ENCODE results near the gene KCNK5.

KCNK5 gene

DNA sequence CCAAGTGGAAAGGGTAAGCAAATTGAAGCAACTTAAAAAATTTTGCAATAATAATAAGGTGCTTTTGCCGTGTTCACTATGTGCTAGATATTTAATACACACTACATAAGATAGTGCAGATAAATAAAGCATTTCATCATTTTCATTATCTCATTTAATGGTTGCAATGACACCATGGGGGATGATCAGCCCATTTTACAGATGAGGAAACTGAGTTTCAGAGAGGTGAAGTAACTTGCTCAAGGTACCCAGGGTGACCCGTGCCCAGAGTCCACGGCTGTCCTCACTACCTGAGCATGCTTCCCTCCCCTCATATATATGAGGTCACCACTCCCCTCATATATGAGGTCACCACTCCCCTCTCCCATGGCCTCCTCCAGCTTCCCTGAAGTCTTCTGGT lies 7.5 kb upstream of the KCNK5 start:
- TF ChIP-seq POLR2AphosphoS5 (IDR thresholded peaks at IDR 0.05; ENCODE audit: low read depth, low read length), result no peak

DNA sequence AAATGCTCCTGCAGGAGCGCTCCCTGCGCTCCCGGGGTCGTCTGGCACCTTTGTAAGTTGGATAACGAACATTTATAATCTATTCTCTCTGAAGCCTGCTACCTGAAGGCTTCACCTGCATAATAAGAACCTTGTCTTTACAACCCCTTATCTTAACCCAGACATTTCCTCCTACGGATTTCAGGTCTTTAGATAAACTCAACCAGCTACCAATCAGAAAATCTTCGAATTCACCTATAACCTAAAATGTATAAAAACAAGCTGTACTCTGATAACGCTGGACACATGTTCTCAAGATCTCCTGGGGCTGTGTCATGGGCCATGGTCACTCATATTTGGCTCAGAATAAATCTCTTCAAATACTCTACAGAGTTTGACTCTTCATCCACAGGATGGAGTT lies 4.1 kb upstream of the KCNK5 start:
- TF ChIP-seq, protein P1, sequence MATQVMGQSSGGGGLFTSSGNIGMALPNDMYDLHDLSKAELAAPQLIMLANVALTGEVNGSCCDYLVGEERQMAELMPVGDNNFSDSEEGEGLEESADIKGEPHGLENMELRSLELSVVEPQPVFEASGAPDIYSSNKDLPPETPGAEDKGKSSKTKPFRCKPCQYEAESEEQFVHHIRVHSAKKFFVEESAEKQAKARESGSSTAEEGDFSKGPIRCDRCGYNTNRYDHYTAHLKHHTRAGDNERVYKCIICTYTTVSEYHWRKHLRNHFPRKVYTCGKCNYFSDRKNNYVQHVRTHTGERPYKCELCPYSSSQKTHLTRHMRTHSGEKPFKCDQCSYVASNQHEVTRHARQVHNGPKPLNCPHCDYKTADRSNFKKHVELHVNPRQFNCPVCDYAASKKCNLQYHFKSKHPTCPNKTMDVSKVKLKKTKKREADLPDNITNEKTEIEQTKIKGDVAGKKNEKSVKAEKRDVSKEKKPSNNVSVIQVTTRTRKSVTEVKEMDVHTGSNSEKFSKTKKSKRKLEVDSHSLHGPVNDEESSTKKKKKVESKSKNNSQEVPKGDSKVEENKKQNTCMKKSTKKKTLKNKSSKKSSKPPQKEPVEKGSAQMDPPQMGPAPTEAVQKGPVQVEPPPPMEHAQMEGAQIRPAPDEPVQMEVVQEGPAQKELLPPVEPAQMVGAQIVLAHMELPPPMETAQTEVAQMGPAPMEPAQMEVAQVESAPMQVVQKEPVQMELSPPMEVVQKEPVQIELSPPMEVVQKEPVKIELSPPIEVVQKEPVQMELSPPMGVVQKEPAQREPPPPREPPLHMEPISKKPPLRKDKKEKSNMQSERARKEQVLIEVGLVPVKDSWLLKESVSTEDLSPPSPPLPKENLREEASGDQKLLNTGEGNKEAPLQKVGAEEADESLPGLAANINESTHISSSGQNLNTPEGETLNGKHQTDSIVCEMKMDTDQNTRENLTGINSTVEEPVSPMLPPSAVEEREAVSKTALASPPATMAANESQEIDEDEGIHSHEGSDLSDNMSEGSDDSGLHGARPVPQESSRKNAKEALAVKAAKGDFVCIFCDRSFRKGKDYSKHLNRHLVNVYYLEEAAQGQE (IDR thresholded peaks at IDR 0.05; ENCODE audit: insufficient read depth in 1 of 2, low read depth in 2 of 2, low read length in 2 of 2), result no peak
- TF ChIP-seq SIN3A (IDR thresholded peaks at IDR 0.05; ENCODE audit: borderline replicate concordance, insufficient read depth, low read length), result no peak
- no peak for TF ChIP-seq FOXP2 (optimal IDR thresholded peaks at IDR 0.05; ENCODE audit: borderline replicate concordance, extremely low read depth, extremely low read length, insufficient read depth)
- no peak for TF ChIP-seq TAF1 (IDR thresholded peaks at IDR 0.05; ENCODE audit: borderline replicate concordance, insufficient read depth, low read length)
- TF ChIP-seq POLR2AphosphoS5 (IDR thresholded peaks at IDR 0.05; ENCODE audit: low read depth, low read length), result no peak

DNA sequence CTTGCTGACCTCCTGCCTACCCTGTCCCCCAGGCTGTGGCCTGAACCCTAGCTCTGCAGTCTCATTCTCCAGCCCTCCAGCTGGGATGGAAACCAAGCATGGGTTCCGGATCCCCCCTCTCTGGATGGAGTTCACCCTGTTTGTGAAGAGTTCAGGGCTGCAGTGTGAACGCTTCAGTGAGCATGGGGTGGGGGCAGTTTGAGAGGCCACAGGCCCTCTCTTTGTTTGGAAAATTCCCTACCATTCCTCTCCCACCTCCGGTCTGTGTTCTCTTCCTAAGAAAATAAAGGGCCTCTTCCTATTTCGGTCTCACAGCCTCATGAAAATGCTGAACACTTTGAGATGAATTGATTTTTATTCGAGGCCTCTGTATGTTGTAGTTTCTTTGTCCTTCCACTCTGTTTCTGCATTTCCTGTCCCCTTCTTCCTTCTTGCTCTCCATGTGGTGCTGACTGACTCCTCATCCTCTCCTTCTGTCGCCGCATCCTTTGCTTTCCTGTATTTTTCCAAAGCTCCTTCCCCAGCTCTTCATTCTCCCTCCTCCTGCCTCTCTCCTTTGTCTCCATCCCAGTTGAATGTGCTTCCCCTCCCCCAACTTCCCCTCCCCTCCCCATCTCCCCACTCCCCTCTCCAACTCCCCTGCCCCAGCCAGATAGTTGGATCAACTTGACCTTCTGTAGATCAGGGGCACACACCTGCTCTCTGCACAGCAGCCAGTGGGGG lies 2.4 kb upstream of the KCNK5 start:
- TF ChIP-seq FOXP2 (optimal IDR thresholded peaks at IDR 0.05; ENCODE audit: borderline replicate concordance, extremely low read depth, extremely low read length, insufficient read depth) (no peak), TAF1 (IDR thresholded peaks at IDR 0.05; ENCODE audit: borderline replicate concordance, insufficient read depth, low read length) (no peak), POLR2AphosphoS5 (IDR thresholded peaks at IDR 0.05; ENCODE audit: low read depth, low read length) (no peak), SIN3A (IDR thresholded peaks at IDR 0.05; ENCODE audit: borderline replicate concordance, insufficient read depth, low read length) (no peak)
- TF ChIP-seq, protein P1 (IDR thresholded peaks at IDR 0.05; ENCODE audit: insufficient read depth in 1 of 2, low read depth in 2 of 2, low read length in 2 of 2), result no peak

GRCh38 chr6:39230654-39231035 lies 1.4 kb upstream of the KCNK5 start:
- TF ChIP-seq POLR2AphosphoS5 (IDR thresholded peaks at IDR 0.05; ENCODE audit: low read depth, low read length) (no peak), SIN3A (IDR thresholded peaks at IDR 0.05; ENCODE audit: borderline replicate concordance, insufficient read depth, low read length) (no peak), FOXP2 (optimal IDR thresholded peaks at IDR 0.05; ENCODE audit: borderline replicate concordance, extremely low read depth, extremely low read length, insufficient read depth) (no peak), TAF1 (IDR thresholded peaks at IDR 0.05; ENCODE audit: borderline replicate concordance, insufficient read depth, low read length) (no peak)
- TF ChIP-seq, protein P1 (IDR thresholded peaks at IDR 0.05; ENCODE audit: insufficient read depth in 1 of 2, low read depth in 2 of 2, low read length in 2 of 2), result no peak

GRCh38 chr6:39228111-39228971 lies 934 bp downstream of the KCNK5 start:
- TF ChIP-seq SIN3A (IDR thresholded peaks at IDR 0.05; ENCODE audit: borderline replicate concordance, insufficient read depth, low read length), result no peak
- TF ChIP-seq, protein P1 (IDR thresholded peaks at IDR 0.05; ENCODE audit: insufficient read depth in 1 of 2, low read depth in 2 of 2, low read length in 2 of 2), result no peak
- TF ChIP-seq TAF1 (IDR thresholded peaks at IDR 0.05; ENCODE audit: borderline replicate concordance, insufficient read depth, low read length), result no peak
- TF ChIP-seq POLR2AphosphoS5 (IDR thresholded peaks at IDR 0.05; ENCODE audit: low read depth, low read length), result no peak
- TF ChIP-seq FOXP2 (optimal IDR thresholded peaks at IDR 0.05; ENCODE audit: borderline replicate concordance, extremely low read depth, extremely low read length, insufficient read depth), result no peak

Data from PFSK-1 (cell line).